K562 treated with DMSO at 1 percent for 48 hours (cell line): ENCODE data around the gene GAGE12H. TPM values are rescaled to one million over a fixed set of nuclear protein-coding genes. Genes with fewer than 3 reads are reported as not detected.

Experiments
- total RNA-seq: library from RNA; unstranded; fragments of 300-600 nt; gene quantifications from 2 replicates; pipeline ENCODE4 v1.2.3, GENCODE V29; 2022; ENCODE audit warnings: low replicate concordance; ENCODE audit errors: extremely low read depth

GAGE12H gene
- not detected in 2 replicates for total RNA-seq

GRCh38 chrX:49579649-49580048 is at the start of gene GAGE12H:
GAGE12H (plus strand) TSS chrX:49579949; CDS start chrX:49581104, 1,155 bp downstream.

GRCh38 chrX:49531877-49532276 is 47.9 kb upstream of the GAGE12H start, which contains the start of gene GAGE12C:
GAGE12C (plus strand) TSS chrX:49532177; CDS start chrX:49533332, 1,155 bp downstream.

GRCh38 chrX:49541433-49541832 is 38.3 kb upstream of the GAGE12H start, which contains the start of gene GAGE12D:
GAGE12D (plus strand) TSS chrX:49541733; CDS start chrX:49542888, 1,155 bp downstream.

GRCh38 chrX:49550989-49551388 is 28.8 kb upstream of the GAGE12H start, which contains the start of gene GAGE12E:
GAGE12E (plus strand) TSS chrX:49551289; CDS start chrX:49552444, 1,155 bp downstream.

GRCh38 chrX:49560542-49560941 is 19.2 kb upstream of the GAGE12H start, which contains the start of gene GAGE12F:
GAGE12F (plus strand) TSS chrX:49560842; CDS start chrX:49561997, 1,155 bp downstream.

GRCh38 chrX:49570100-49570499 is 9.6 kb upstream of the GAGE12H start, which contains the start of gene GAGE12G:
GAGE12G (plus strand) TSS chrX:49570400; CDS start chrX:49571555, 1,155 bp downstream.

GRCh38 chrX:49589196-49589595 is 9.4 kb downstream of the GAGE12H start, which contains the start of gene GAGE2A:
GAGE2A (plus strand) TSS chrX:49589496; CDS start chrX:49590651, 1,155 bp downstream.

GRCh38 chrX:49598720-49599119 is 19.0 kb downstream of the GAGE12H start, which contains the start of gene GAGE1:
GAGE1 (plus strand) TSS chrX:49599020; CDS start chrX:49600175, 1,155 bp downstream.

Other genes starting within 250 kb of the GAGE12H start
- not detected in 2 replicates for gene GAGE13, start 248.4 kb upstream of the GAGE12H start, total RNA-seq
- gene GAGE12C, start 47.8 kb upstream of the GAGE12H start, total RNA-seq: not detected in 2 replicates
- not detected in 2 replicates for gene GAGE12D, start 38.2 kb upstream of the GAGE12H start, total RNA-seq
- not detected in 2 replicates for gene GAGE12E, start 28.7 kb upstream of the GAGE12H start, total RNA-seq
- gene GAGE12F, start 19.1 kb upstream of the GAGE12H start, total RNA-seq: not detected in 2 replicates
- gene GAGE12G, start 9.5 kb upstream of the GAGE12H start, total RNA-seq: not detected in 2 replicates
- not detected in 2 replicates for gene GAGE2A, start 9.5 kb downstream of the GAGE12H start, total RNA-seq
- gene GAGE1, start 19.1 kb downstream of the GAGE12H start, total RNA-seq: not detected in 2 replicates
- gene PAGE1, start 116.0 kb downstream of the GAGE12H start, total RNA-seq: not detected in 2 replicates
- gene PAGE4, start 249.4 kb downstream of the GAGE12H start, total RNA-seq: not detected in 2 replicates